Hematopoietic multipotent progenitor cell treated with erythropoietin and hydrocortisone succinate and interleukin-3 and kit ligand, for 17 days (in vitro differentiated cells): Measurements from ENCODE around the gene FSTL4.

ENCODE experiments used
- DNase-seq: peaks from one replicate; pipeline ENCODE4 v3.0.0-alpha.2; 2015; ENCODE audit warnings: low spot score

The FSTL4 gene

DNA sequence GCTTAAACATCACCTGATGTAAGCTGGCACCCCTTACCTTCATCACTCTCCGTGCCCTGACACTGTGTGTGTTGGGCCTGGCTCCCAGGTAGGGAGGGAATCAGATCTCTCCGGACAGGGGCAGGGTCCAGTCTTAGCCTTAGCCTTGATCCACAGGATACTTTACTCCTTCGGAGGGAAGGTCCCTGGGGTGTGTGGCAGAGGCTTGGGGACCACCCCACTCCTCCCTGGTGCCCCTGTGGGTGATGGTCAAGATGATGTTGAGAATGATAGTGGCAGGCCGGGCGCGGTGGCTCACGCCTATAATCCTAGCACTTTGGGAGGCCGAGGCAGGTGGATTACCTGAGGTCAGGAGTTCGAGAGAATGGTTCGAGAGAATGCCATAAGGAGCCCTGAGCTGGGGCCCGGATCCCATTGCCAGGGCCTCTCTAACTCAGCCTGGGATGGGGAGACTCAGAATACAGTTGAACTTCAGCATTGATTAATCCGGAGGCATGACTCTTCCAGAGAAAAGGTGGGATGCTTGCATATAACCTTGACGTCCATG, 291.0 kb downstream of the FSTL4 start:
- no peak for DNase-seq

DNA sequence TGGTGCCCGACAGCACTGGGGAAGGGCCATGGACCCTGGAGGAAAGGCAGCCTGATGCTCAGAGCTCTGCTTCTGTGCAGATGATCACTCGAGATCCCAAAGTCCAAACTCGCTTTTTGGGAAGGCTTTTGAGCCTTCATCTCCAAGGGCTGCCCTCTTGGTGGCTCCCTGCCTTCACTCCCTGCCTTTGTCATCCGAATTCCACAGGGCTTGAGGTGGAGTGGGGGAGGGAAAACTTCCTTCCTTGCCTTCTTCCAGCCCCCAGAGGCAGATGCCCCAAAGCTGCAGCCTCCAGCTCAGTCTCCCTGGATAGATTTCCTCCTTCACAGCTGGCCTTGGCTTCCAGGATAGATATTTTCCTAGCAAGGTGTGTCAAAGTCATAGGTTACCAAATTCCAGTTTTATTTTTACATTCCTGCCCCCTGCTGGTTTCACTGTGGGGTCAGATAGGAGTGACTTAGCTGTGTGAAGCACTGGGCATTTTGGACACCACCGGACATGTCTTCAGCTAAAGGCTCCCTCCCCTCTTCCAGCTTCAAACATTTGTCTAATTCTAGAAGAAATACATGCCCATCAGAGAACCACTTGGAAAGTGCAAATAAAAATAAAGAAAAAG, 292.3 kb downstream of the FSTL4 start:
- DNase-seq, result no peak

DNA sequence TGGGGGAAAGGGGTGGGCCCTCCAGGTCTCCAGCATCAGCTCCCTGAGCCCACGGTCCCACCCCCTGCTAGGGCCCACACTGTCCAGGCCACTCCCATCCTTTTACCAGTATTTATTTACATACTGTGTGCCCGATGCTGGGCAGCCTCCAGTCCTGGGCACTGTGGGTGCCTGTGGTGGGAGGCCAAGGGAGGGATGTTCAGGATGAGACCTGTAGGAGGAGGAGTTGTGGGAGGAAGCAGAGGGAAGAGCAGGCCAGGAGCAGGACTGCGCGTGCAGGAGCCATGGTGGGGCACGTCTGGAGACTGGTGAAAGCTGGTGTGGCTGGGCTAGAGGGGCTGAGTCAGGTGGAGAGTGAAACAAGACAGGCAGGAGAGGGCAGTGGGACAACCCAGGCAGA, 293.1 kb downstream of the FSTL4 start:
- no peak for DNase-seq

- no peak for DNase-seq
Measured at GRCh38 chr5:133317558-133317957, 294.8 kb downstream of the FSTL4 start.

DNA sequence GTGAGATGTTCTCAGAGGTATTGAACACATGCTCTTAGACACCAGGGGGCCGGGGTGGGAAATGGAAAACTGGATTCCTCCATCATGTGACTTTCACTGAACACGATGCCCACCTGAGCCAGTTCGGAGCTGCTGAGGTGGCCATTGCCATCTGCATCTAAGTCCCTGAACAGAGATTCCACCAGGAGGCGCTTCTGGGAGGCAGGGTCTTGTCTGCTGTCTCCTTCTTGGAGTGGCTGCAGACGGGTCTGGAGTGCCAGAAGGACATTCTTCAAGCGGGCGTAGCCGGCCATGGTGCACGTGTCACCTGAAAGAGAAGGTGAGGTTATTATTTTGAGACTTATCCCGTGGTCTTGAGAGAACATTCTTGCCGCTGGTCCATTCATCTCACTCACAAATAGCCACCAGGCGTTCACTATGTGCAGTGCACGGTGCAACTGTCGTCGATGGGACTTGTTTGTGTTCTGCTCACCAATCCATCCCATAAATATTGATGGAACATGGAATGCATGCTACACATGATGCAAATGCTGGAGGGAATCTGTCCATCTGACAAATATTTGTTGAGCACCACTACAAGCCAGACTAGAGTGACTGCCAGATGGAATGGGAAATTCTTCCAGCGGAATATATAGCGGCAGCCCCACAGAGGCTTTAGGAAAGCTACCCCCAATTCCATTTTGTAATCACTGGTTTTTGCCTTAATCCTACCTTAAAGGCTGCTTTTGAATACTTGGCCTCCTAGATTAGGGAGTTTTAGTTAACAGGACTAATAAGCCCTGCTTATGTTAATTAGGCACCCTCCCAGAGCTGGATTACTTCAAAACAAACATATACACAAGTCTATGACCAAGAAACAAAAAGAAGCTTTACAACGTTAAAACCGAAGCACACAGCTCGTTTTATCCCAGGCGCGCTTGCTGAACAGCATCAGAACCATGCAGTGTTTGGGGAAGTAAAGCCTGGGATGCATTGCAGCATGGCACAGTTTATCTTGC, 295.7 kb downstream of the FSTL4 start:
- DNase-seq, result no peak

DNA sequence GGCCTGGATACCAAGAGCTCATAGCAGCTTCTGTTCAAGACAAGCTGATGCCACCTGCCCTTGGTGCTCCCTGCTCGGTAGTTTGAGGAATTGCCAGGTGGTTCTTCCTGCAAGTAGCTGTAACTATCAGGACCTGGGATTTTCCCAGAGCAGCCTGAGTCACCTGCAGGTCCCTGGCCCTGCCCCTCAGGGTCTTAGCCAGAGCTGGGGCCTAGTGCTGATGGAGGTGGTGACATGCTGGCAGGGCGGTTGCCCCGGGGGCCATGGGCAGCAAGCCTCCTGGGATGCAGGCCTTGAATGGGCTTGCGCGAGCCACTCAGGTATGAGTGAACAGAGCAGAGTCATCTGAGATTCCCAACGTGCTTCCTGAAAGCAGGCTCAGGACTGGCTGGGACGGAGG, 298.3 kb downstream of the FSTL4 start:
- no peak for DNase-seq

- no peak for DNase-seq
Measured at GRCh38 chr5:133311176-133311575, 301.2 kb downstream of the FSTL4 start.

- no peak for DNase-seq
Measured at GRCh38 chr5:133309984-133310621, 302.2 kb downstream of the FSTL4 start.

- DNase-seq, result no peak
Measured at GRCh38 chr5:133309166-133309795, 303.1 kb downstream of the FSTL4 start.

DNA sequence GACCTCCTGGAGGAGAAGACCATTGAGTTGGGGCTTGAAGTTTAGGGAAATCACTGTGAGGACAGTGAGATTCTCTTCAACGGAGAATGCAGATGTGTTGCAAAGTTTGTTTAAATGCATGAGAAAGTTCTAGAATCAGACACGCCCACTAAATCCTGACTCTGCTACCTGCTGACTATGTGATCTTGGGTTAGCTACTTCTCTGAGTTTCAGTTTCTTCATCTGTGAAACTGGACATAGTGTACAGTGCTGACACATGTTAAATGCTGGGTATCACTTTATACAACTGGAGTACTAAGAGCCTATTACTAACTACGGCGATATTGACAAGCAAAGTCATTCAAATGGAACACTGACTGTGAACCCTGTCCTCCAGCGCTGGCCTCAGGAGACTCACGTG, 305.1 kb downstream of the FSTL4 start:
- no peak for DNase-seq

DNA sequence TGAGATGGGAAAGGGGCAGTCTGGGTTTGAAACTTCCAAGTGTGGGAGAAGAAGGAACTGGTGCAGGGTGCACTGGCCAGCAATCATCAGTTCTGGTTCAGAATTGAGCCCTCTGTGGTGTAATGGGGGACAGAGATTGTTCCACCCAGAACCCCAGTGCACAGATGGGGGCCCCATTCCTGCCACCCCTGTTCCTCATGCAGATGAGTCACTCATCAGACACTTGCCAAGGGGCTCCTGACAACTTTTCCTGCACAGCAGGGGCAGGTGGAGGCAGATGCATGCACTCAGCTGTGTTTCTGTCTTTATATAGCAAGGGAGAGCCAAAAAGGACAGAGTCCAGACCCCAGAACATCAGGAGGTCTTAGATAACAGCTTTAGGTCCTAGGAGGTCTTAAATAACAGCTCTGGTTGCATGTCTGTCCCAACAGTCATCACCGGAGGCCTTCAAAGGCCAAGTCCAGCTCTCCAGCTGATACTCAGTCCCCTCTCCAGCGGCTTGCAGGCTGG, 307.6 kb downstream of the FSTL4 start:
- DNase-seq, result no peak

- no peak for DNase-seq
Measured at GRCh38 chr5:133304178-133304577, 308.2 kb downstream of the FSTL4 start.

DNA sequence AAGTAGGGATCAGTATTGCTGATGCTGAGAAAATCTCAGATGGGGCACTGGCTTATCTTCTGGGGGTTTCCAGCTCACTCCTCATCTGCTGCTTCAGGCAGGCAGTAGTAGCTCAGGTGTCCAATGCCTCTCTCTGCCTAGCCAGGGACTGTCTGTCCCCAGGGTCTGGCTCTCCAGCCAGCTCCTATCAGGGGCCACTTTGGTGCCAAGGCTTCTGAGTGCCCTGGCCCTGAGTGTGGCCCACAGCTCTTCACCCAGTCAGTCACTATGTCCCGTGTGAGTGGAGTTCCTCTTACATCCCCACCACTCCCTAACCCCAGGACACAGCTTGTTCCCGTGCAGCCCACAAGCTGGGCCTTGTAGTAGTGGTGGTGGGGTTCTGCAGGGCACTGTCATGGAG, 309.0 kb downstream of the FSTL4 start:
- no peak for DNase-seq

- no peak for DNase-seq
Measured at GRCh38 chr5:133299728-133300127, 312.6 kb downstream of the FSTL4 start.

DNA sequence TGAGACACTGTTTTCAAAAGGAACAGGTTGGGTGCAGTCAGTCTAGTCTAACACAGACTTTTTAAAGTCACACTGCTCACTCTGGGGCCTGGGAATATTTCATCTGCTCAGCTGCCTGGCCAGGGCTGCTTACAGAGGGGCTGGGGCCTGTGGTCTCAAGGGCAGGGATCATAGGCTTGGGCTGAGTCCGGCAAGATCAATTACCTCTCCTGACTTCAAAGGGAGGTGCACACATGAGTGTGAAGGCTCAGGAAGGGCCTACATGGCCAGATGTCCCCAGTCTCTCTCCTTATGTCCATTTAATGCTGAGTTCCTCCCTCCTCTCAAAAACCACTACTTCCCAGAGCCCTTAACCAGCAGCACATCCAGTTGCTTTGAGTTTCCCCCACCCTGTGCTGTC, 313.3 kb downstream of the FSTL4 start:
- no peak for DNase-seq

GRCh38 chr5:133298447-133298846, 313.9 kb downstream of the FSTL4 start:
- DNase-seq, result no peak

GRCh38 chr5:133297293-133297692, 315.0 kb downstream of the FSTL4 start:
- DNase-seq, result no peak

DNA sequence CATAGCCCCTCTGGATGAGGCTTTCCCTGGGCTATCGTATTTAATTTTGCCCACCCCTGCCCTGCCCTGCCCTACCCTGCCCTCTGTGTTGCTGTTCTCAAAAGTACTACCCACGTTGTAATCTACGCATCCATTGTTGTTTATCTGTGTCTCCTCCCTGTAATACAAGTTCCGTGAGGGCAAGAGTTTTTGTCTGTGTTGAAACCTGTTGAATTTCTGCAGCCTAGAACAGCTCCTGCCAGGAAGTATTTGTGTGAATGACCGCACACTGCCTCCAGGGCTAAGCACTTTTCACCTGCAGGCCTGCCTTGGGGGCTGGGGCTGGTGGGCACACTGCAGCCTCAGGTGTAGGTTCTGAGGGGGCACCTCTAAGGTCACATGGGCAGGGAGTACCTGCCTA, 315.7 kb downstream of the FSTL4 start:
- no peak for DNase-seq

DNA sequence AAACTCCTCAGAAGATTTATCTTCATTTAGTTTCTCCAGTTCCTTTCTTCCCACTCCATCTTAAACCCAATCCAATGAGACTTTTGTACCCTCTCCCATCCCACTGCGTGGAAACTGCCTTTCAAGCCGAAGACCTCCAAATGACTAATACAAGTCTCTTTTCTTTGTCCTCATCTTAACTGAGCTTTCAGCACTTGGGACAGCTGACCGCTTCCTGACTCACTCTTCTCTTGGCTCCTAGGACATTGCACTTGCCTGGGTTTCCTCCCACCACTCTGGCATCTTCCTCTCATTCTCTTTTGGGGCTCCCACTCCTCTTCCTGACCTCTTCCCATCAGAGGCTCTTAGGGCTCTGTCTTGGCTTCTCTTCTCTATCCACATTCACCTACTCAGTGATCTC, 316.8 kb downstream of the FSTL4 start:
- DNase-seq, result no peak

DNA sequence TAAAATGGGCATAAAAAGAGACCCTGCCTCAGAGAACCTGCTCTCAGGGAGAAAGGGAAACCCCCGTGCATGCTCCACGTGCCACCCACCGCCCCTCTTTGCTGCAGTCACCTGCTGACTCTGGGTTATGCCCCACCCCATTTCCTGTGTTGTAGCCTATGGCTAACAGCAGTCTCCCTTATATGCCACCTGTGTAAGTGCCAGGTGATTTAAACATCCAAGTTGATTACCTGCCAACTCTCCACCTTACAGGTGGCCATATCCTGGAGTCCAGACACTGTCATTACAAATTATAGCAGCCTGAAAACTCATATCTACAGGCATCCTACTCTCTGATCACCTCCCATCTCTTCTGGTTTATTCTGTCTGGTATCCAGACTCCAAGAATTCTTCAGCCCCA, 318.0 kb downstream of the FSTL4 start:
- no peak for DNase-seq

DNA sequence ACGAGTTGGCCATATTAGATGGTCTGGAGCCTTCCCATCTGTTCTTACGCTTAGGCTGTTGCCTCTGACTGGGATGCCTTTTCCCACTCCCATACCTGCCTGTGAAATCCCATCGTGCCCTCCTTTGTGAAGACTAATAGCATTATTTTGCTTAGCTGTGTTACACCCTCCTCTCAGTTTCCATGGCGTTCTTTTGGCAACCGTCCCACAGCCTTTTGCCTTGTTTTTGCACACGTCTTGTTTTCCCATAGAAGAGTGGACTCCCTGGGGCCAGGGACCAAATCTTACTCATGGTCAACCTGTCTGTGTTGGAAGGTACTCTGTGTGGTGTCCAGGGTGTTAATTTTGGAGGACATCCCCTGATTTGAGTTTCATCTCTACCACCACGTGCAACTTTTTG, 318.4 kb downstream of the FSTL4 start:
- no peak for DNase-seq

DNA sequence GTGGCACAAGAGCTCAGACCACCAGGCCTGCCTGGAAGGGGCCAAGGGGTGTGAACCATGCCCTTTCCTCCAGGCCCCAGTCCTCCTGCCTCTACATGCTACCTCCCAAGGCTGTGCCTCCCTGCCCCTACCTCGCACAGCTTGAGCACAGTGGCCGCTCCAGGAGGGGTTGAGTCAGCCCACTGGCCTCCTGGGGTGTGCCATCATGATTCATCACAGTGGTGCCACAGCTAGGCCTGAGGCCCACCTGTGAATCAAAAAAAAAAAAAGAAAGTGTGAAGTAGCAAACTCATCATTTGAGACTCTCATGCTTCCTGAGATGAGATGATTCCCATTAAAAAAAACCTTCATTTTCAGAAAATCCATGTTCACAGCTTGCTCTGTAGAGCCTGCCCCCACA, 320.0 kb downstream of the FSTL4 start:
- DNase-seq, result no peak
